ENCODE results near the gene USP48. TPM values are rescaled to one million over a fixed set of nuclear protein-coding genes. Genes with fewer than 3 reads are reported as not detected.
"Not testable (repeated sequence)": the region's sequence is repeated elsewhere in the genome, so short reads cannot be mapped to it uniquely, and the experiment has no call there.

Gene USP48
- total RNA-seq, 1 donor from 2014 or later: 45.7 TPM

DNA sequence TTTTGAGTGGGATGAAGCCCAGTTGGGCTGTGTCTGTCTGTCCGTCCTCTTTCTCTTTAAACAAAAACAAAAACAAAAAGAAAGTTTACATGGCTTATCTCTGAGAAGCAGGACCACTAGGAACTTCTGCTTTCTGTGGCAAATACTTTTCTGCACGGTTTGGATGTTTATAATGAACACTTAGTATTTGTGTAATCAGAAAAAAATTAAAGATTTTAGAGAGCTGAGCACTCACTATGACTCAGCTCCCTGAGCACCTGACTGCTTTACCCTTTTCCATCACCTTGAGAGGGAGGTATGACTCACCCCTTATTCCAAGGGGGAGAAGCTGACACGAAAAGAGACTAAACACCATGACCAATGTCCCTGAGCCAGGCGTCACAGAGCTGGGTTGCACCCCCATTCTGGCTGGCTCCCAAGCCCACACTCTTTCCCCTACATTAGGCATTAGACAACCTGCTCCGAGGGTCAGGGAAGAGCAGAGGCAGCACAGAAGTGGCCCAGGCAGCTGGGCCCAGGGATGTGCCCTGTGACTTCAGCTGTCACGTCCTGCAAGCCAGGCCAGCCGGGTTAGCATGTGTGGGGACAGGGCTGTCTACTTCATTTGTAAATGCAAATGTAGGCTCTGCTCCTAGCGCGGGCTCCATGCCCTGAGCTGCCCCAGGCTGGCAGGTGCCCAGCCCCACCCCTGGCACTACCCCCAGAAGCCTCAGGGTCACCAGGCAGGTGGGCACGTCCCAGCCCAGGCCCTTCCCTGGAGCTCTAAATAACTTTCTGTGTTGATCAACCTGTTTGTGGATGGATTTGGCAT lies 144.2 kb downstream of the USP48 start:
- peak in 1 of 2 donors; percentile 16 for DNase-seq (ENCODE audit: low read depth in 2 of 2)

DNA sequence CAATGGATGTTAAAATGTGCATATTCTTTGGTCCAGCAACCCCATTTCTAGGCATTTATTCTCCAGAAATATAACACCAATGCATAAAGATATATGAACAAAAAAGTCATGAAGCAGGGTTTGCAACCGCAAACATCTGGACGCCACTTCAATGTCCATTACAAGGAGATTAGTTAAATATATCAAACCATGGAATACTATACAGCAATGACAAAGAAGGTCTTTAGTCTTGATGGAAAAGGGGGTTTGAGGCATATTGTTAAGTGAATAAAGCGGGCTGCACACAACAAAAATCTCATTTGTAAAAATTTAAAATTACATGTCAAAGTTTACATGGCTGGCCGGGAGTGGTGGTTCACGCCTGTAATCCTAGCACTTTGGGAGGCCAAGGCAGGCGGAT lies 145.4 kb downstream of the USP48 start:
- no peak for DNase-seq (ENCODE audit: low read depth in 2 of 2)

DNA sequence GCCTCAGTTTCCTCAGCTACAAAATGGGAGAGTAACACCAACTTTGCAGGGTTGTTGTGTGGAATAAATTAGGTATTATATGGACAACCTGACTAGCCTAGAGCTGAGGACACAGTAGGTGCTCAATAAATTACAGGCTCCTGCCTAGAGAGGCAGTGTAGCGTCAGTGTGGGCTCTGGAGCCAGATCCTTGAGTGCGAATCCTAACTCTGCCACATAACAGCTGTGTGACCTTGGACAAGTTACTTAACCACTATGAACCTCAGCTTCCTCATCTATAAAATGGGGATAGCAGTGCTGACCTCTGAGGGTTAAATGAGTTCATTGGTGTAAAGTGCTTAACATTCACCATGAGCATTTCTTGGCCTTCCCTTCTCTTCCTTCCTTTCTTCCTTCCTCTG lies 146.9 kb downstream of the USP48 start:
- DNase-seq (ENCODE audit: low read depth in 2 of 2): no peak

DNA sequence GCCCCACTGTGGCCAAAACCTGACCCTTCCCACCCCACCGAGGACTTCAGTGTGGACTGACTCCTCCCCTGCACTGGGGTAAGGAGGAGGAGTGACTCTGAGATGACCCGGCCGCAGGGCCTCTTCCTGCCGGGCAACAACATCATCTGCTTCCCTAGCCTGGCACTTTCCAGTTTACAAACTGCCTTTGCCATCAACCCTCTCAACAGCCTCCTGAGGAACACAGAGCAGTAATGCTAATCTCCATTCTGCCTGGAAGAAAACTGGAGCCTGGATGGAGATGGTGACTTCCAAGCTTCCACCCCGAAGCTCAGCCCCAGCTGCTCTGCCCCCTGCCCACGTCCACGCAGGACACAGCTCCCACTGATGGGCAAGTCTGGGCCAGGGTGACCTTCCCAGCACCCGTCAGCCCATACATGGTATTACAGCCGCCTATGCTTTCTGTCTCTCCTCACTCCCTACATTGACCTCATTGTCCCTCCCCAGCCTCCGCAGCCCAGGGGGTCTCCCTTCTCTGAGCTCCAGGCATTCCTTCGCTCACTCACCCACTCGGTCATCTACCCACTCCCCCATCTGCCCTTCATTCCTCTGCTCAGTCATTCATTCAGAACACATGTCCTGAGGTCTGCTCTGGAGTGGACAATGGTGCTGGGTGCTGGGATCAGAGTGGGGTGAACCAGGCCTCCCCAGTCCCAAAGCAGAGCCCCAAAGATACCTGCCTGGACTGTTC lies 148.0 kb downstream of the USP48 start:
- no peak for DNase-seq (ENCODE audit: low read depth in 2 of 2)

DNA sequence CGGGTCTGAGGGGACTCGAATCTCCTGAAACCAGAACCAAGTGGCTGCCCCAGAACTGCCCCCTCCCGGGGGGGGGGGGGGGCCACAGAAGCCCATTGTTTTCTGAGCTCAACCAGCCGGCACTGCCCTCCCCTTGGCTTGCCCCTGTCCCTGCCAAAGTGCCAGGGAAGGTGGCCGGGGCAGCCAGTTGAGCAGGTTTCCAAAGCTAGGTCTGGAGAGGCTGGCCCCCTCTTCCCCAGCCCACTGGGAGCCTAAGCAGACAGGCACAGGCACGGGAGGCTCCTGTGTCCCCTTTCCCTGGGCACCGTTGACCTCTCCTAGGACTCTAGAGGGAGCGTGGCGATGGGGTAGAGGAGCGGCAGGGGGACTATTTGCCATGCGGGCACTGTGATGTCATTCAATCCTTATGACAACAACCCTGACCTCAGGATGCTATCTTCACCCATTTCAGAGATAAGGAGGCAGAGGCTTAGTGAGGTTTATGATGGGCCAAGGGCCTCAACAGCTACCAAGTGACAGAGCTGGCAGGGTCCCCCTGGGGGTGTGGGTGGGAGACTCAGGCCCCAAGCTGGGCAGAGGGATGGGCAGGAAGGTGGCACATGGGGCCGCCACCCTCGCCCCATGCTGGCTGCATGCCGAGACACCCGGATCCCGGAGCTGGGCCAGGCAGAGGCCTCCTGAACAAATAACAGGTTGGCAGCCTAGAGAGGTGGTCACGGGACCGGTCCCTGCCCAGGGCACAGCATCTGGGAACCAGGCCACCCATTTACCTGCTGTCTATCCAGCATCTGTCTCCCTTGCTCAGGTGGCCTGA lies 148.8 kb downstream of the USP48 start:
- DNase-seq (ENCODE audit: low read depth in 2 of 2): no peak

DNA sequence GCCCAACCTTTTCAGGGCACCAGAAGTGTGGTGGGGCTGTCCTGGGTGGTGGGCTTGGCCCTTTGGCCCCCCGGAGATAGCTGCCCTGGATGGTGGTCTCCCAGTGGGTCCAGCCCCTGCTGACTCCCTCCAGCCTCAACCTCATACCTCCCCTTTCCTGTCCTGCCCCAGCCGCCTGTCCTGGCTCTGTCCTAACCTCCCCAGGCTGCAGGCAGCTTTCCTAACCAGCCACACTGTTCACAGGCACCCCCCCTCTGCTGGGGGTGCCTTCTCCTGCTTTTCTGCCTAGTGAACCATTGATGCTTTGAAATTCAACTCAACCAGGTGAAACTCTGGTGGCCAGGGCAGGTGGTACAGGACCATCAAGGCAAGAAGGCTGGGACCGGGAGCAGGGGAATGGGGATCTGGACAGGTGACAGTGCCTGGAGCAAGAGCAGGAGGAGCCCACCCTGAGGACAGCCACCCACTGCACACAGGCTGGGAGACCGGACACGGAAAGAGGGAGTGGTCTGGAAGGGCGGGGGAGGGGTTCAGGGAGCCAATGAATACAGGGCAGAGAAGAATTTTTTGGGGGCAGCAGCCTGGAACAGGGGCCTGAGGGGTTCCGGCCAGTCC lies 149.7 kb downstream of the USP48 start:
- DNase-seq (ENCODE audit: low read depth in 2 of 2): no peak

DNA sequence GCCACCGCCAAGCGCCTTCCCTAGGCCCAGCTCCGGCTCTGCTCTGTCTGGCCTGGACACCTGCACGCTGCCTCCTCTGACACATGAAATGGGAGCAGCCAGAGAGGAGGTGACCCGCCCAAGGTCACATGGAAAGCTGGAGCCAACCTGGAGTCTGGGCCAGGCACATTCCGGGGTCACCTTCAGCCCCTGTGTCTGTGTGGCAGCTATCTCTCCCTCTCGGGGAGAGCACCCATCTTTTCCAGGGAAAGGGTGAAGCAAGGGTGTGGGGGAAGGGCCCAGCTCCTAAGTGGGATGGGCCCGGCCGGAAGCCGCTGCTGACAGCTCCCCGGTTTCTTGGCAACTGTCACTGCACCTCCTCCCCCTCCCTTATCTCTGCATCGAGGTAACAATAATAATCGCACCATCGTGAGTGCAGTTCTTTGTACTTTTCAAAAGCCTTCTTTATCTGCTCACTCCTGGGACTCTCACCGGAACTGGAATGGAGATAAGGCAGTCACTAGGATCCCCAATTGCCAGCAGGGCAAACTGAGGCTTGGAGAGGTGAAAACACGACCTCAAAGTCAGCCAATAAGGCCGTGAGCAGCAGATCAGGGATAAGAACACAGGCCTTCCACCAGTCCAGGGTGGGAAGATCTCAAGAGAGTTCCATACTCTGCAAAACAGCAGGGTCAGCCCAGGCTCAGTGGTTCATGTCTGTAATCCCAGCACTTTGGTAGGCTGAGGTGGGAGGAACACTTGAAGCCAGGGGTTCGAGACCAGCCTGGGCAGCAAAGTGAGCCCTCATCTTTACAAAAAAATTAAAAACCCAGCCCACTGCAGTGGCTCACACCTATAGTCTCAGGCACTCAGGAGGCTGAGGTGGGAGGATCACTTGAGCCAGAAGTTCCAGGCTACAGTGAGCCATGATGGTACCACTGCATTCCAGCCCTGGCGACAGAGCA lies 150.7 kb downstream of the USP48 start:
- DNase-seq (ENCODE audit: low read depth in 2 of 2): no peak

DNA sequence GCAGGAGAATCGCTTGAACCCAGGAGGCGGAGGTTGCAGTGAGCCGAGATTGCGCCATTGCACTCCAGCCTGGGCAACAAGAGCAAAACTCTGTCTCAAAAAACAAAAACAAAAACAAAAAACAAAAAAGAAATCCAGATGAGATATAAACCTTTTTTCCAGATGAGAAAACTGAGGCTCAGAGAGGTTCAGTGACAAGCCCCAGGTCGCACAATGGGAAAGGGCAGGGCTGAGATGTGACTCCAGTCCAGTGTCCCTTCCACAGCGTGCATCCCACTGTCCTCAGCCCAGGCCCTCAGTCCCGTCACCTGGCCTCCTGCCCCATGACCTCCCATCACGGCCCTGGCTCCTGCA lies 151.4 kb downstream of the USP48 start:
- DNase-seq (ENCODE audit: low read depth in 2 of 2): not testable (repeated sequence)

DNA sequence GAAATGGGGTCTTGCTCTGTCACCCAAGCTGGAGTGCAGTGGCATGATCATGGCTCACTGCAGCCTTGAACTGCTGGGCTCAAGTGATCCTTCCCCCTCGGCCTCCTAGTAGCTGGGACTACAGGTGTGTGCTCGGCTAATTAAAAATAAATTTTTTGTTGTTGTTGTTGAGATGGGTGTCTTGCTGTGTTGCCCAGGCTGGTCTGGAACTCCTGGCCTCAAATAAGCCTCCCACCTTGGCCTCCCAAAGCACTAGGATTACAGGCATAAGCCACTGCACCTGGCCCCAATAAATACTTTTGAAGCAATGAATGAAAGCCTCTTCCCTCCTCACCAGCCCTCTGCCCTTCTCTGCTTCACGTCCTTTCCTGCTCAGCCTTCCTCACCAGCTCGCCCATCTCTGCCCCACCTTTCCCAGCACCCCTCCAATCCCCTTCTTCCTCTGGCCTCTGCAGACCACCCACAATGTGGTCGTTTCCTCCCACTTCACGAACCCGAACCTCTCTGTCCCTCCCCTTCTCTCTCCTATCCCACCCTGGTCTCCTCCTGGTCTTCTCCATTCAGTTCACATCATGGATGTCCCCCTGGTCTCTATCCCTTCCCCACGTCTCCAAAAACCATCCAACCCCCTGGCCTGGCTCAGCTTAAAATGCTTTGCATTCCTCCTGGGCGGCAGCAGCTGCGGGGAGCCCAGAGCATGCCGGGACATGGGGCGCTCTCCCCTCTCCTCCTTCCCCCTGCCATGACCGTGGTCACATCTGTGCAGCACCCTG lies 152.2 kb downstream of the USP48 start:
- no peak for DNase-seq (ENCODE audit: low read depth in 2 of 2)

DNA sequence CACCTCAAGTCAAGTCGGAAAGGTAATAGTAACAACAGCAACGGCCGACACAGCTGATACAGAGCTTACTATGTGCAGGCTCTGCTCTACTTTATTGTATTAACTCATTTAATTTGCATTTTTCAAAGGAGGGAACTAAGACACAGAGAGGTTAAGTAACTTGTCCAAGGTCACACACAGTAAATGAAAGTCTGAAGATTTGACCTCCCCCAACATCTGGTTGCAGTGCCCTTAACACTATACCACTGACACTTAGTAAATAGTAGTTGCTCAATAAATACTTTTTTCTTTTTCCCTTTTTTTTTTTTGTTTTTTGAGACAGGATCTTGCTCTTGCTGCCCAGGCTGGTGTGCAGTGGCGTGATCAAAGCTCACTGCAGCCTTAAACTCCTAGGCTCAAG lies 153.0 kb downstream of the USP48 start:
- no peak for DNase-seq (ENCODE audit: low read depth in 2 of 2)

DNA sequence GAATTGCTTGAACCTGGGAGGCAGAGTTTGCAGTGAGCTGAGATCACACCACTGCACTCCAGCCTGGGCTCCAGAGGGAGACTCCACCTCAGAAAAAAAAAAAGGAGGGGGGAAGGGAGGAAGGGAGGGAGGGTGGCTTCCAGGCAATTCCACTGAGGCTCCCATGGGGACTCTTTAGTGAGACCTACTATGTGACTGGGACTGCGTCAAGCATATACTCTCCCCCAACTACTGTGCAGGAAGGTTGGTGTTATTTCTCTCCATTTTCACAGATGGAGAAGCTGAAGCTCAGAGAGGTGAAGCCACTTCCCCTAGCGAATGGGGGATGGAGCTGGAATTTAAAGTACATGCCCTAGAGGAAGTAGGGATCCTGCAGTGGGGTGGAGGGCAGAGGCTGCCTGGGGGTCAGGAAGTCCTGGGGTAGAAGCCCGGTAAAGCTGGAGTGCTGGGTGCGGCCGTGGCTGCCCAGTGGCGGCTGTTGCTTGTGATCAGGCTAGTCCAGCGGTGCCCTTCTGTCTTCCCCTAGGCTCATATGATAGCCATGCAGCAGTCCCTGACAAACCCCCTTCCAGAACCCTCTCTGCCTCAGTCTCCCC lies 154.1 kb downstream of the USP48 start:
- no peak for DNase-seq (ENCODE audit: low read depth in 2 of 2)

Other genes starting within 250 kb of the USP48 start
- gene RAP1GAP, start 113.8 kb downstream of the USP48 start, total RNA-seq: not detected in 2 replicates
- gene LDLRAD2, start 29.1 kb upstream of the USP48 start, total RNA-seq: 0.13 TPM in 1 of 2 replicates, not detected in the other
- 281 and 463 TPM in 2 replicates for gene HSPG2, start 154.2 kb upstream of the USP48 start, total RNA-seq
- gene CELA3B, start 193.9 kb upstream of the USP48 start, total RNA-seq: 0.13 TPM in 1 of 2 replicates, not detected in the other
- not detected in 2 replicates for gene CELA3A, start 218.5 kb upstream of the USP48 start, total RNA-seq

All from dermis microvascular lymphatic vessel endothelial cell (primary cell).